Thyroid gland (tissue), 4 donors: Measurements from ENCODE around the gene ANKMY1.

Source experiments
- POLR2A ChIP-seq, 2 donors: fragments of 450-650 bp; IDR thresholded peaks; one replicate each; pipeline ENCODE4 v1.6.1; 2017; ENCODE audit warnings: antibody characterized with exemption in 2 of 2, mild to moderate bottlenecking in 2 of 2, moderate library complexity in 1 of 2
- TF ChIP-seq, protein P1 (sequence below), 6 experiments: fragments of 200-600 bp in 3 of 6; fragments of 450-650 bp in 3 of 6; sonication (generic) in 3 of 6; IDR thresholded peaks; one replicate each; pipeline ENCODE4 v1.5.1; 2016 to 2019; ENCODE audit warnings: antibody characterized with exemption in 6 of 6, mild to moderate bottlenecking in 2 of 6, inconsistent platforms in 1 of 6, moderate library complexity in 1 of 6

DNA sequence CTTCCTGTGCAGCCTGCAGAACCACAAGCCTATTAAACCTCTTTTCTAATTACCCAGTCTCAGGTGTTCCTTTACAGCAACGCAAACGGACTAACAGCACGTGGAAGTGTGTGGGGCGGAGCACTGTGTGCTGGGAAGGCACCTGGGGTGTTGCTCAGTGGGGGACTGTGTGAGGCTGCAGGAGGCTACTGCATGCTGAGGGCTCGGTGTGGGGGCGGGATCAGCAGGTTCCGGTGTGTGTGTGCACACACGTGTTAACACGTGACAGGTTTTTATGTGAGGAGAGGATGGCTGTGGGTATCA is 58.9 kb downstream of the ANKMY1 start:
- TF ChIP-seq, protein P1, sequence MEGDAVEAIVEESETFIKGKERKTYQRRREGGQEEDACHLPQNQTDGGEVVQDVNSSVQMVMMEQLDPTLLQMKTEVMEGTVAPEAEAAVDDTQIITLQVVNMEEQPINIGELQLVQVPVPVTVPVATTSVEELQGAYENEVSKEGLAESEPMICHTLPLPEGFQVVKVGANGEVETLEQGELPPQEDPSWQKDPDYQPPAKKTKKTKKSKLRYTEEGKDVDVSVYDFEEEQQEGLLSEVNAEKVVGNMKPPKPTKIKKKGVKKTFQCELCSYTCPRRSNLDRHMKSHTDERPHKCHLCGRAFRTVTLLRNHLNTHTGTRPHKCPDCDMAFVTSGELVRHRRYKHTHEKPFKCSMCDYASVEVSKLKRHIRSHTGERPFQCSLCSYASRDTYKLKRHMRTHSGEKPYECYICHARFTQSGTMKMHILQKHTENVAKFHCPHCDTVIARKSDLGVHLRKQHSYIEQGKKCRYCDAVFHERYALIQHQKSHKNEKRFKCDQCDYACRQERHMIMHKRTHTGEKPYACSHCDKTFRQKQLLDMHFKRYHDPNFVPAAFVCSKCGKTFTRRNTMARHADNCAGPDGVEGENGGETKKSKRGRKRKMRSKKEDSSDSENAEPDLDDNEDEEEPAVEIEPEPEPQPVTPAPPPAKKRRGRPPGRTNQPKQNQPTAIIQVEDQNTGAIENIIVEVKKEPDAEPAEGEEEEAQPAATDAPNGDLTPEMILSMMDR (IDR thresholded peaks at IDR 0.05) = no peak
- no peak for TF ChIP-seq POLR2A (IDR thresholded peaks at IDR 0.05)
